Activated T-cell treated with anti-CD3 and anti-CD28 coated beads for 48 hours (primary cell): ENCODE data around the gene PSMF1.

Source experiments
- DNase-seq: peaks from one replicate; pipeline ENCODE4 v3.0.0-alpha.2; 2020; ENCODE audit warnings: low read depth

PSMF1 gene, protein sequence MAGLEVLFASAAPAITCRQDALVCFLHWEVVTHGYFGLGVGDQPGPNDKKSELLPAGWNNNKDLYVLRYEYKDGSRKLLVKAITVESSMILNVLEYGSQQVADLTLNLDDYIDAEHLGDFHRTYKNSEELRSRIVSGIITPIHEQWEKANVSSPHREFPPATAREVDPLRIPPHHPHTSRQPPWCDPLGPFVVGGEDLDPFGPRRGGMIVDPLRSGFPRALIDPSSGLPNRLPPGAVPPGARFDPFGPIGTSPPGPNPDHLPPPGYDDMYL

DNA sequence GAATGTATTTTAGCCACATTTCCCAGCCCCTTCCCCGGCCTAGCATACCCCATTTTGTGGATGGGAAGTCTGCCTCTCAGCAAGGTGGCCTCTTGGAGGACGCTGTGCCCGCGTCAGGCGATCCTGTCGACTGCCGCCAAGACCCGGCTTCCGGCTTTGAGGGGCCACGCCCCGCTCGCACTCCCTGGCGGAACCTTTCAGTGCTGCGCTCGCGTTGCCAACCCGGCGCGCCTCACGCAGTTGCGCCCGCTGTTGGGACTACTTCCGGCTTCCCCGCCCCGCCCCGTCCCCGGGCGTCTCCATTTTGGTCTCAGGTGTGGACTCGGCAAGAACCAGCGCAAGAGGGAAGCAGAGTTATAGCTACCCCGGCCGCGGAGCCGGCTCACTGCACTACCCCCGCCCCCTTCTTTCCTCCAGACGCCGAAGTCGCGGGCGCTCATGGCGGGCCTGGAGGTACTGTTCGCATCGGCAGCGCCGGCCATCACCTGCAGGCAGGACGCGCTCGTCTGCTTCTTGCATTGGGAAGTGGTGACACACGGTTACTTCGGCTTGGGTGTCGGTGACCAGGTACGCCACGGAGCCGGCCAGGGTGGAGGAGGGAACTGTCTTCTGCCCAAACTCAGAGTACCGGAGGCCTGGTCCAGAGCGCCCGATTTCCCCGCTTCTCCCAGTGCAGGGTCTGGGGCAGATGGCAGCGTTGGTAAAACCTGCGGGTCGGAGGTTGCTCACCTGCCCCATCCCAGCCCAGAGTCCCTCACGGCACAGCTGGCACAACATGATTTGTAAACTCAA is at the start of gene PSMF1:
PSMF1 (plus strand) TSS at position 267 of the 792 bp plus-strand sequence; CDS start at position 439, 172 bp downstream.
- DNase-seq: peak; percentile 96

DNA sequence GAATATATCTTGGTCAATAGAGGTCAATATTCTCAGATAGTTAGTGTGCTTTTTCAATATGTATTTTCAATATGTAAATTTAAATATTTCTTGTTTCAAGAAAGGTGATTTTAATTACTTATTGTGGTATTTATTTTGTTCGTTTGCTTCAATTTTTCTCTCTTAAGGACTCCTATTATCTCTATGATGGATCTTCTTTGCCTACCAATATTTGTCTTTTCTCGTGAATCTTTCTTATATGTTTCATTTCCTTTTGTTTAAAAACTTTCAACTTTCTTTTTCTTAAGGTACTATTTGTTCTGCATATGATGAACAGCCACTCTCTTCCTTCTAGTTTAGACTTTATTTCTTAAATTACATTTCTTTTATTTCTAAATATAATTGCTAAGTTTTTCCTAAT is 46.1 kb upstream of the PSMF1 start:
- no peak for DNase-seq

DNA sequence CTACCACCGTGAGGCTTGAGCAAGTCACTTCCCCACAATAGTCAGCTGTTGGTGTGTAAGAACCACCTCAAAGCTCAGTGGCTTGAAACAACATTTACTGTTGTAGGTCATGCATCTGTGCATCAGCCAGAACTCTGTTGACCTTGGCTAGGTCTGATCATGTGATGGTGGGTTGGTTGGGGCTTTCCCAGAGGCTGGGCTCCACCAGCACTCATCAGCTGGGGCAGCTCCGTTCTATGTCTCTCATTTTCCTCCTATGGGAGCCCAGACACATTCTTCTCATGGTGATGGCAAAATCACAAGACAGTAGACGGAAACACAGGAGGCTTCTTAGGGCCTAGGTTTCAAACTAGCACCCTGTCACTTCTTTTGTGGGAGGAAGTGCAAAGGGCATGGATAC is 42.8 kb upstream of the PSMF1 start:
- no peak for DNase-seq

DNA sequence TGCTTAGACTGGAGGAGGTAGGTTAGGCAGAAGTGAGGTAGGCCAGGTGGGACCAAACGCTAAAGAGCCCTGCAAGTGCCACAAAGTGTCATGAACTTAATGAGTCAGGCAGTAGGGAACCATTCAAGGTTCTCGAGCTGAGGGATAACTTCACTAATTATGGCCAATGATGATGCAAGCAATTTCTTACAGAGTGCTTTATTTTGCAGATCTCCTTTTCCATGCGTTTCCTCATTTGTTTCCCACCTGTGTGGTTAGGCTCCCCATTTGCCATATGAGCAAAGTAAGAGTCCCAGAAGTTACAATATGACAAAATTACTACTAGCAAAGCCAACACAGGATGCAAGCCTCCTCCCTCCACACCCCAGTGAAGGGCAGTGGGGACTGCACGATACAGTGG is 36.5 kb upstream of the PSMF1 start:
- no peak for DNase-seq

DNA sequence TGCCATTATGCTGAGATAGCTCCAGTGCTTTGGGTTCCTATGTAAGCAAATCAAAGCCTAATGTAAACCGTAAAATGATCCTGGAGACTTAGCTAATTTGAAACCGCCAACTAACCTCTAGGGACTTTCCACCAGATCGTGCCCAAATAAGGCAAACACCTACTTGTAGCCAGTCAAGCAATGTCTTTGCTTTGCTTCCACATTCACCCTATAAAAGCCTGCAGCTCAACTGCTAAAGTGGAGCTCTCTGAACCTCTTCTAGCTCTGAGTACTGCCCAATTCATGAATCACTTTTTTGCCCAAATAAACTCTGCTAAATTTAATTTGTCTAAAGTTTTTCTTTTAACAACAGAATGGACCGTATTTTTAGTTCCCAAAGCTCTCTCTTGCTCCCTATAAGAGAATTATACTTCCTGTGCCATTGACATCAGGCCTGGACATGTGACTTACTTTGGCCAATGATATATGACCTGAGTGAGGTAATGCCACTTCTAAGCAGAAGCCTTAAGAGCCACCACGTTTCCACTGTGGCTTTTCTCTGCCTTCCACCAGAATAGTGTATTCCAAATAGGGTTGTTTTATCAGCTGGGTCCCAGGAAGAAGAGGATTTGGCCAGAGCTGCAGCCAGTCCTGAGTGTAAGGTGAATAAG is 34.8 kb upstream of the PSMF1 start:
- DNase-seq: no peak

DNA sequence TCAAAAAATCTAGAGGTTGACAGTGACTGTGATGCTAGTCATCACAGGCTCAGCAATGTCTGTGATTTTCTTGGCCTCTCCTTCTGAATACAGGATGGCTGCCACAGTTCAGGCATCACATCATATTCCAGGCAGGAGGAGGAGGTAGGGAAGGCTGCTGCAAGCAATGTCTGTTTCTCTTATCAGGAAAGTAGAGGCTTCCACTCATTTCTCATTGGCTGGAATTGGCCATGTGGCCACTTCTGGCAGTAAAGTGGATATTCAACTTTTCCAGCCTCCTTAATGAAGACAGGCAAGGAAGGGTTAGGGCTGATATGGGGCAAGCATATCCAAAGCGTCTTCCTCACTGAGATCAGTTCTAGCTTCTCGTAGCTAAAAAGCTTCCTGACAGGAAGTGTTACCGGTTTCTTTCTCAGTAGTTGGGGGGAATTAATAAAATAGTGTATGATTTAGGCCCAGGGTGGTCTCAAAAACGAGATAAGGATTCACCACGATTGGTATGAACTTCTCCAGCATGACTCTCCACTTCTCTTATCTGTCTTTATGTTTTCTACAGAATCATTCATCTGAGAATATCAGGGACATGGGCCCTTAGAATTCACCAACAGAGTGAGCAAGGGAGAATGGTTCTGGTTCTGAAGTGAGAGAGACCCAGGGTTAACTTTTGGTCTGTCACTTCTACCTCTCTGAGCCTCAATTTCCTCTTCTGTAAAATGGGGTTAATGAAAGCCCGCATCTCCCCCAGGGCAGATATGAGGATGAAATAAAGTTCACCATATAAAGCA is 32.7 kb upstream of the PSMF1 start:
- no peak for DNase-seq

DNA sequence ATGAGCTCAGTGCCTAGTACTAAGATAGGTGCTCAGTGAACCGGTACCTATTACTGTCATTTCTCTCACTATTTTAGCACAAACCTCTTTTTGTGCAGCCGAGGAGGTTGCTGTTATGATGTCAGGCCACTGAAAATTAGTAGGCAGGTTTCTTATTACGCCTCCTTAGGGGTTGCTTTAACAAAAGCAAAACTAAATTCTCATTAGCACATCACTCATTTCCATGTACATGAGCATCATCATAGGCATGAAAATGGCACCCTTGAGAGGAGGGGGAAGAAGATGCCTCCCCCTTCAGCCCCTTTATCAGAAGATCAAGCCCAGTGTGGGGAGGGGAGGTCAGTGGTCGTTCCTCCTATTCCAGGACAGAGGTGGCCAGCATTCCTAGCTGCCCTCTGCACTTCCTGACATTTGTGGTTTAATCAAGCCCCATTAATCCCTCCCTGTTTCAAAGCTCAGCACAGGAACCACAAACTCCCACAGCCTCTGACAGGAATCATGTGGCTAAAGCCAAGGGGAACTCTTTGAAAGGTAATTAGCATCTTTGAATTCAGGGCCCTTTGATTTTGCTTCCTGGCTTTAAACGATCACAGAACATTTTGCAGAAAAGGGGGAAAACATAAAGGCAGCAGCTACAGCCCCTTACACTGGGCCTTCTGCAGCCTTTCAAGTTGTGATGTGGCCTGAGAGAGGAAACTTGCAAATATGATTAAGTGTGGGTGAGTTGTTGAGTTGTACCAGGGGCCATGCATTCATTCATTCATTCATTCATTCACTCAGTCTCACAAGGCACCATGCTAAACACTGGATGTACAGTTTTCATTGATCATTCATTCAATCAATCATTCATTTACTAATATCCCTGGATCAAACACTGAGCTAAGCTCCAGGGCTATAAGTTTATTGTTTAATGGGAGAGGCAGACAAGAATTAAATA is 31.9 kb upstream of the PSMF1 start:
- no peak for DNase-seq

DNA sequence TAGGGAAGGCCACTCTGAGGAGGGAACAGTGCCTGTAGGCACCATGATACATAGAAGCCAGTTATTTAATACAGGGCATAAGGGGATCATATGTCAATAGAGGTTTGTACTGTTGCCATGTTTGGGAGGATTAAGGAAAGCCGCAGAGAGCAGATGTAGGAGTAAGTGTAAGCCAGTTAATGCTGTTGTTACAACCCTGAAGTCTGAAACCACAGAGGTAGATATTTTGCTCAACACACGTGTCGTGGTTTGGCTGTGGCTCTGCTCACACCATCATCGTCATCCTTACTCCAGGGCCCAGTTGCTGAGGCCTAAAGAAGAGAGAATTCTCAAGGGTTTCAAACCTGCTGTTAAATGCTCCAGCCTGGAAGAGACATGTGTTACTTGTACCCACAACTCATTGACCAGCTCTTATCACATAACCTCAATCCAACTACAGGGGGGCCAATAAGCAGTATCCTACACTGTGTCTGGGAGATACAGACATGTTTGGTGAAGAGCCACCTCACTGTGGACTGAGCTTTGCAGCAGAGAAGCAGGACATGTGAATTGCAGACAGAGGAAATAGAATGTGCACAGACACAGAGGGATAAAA is 31.0 kb upstream of the PSMF1 start:
- peak; percentile 11 for DNase-seq

DNA sequence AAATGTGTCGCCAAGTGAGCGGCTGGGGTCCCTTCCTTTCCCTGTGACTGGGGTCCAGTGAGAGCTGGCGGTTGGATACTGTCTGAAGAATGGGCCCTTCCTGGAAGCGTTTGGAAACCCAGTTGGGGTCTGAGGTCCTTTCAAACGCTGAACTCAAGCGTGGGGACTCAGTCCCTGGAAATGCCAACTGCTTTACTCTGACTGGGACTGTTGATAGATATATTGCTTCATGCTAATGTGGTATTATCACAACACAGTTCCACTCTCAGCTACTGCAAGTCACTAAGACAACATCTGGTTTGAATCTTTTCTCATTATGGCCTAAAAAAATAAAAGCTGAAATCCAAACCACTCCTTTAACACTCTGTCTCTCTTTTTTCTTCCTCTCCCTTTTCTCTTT is 23.7 kb upstream of the PSMF1 start:
- DNase-seq: no peak

DNA sequence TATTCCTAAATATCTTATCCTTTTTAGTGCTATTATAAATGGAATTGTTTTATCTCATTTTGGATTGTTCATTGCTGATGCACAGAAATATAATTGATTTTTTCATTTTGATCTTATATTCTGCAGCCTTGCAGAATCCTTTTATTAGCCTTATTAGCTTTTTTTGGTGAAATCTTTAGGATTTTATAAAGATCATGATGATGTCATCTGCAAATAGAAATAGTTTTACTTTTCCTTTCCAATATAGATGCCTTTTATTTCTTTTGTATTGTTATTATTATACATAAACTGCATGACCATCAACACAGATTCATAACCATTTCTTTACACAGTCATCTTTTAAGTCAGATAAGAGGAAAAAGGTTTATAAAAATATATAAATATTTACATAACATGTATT is 16.9 kb upstream of the PSMF1 start:
- DNase-seq: no peak

DNA sequence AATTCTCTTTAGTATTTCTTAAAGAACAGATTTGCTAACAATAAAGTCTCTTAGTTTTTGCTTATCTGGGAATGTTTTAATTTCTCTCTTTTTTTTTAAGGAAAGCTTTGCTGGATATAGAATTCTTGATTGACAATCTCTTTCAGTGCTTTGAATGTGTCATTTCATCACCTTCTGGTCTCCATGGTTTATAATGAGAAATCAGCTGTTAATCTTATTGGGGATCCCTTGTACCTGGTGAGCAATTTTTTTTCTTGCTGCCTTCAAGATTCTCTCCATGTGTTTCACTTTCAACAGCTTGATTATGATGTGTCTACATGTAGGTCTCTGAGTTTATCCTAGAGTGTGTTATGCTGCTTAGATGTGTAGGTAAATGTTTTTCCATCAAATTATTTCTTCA is 16.4 kb upstream of the PSMF1 start:
- DNase-seq: no peak

DNA sequence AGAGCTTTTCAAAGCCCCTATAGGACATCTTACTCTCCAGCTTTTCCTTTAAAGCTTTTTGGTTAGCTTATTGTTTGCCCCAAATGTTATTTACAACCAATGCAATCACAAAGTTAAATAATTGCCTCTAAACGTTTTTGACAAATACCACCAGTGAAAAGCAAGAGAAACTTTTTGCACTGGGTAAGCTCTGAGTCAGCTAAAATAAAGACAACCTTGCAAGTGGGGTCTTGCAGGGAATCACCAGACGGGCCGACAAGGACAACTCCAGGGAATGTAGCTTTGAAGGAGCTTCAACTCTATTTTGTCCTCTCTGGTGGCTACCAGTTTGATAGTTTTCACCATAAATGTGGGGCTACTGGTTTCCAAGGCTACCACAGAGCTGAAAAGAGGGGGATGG is 14.7 kb upstream of the PSMF1 start:
- no peak for DNase-seq

DNA sequence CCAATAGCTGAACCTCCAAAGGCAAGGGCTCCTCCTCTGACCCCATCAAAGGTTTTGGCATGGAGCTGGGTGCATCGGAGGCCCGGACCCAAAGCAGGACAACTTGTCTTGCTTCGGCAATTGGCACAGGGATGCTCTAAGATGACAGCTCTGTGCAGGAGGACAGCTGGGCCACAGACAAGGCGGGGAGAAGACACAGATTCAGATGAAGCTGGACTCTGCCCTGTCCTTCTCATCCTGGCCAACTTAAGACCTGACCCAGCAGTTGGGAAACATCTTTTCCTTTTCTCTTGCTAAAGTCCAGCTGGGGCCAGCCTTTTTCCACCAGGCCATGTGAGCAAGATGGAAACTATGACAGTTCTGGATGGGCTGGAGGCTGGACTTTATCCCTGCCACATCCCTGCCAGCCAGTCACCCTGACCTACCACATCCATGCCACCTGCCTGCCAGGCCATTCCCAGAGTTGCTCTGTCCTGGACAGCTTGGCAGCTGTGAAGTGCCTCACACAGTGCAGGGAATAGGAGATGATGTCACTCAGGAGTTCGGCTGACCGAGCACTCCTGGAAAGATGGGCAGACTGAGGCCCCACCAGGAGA is 12.7 kb upstream of the PSMF1 start:
- DNase-seq: no peak

DNA sequence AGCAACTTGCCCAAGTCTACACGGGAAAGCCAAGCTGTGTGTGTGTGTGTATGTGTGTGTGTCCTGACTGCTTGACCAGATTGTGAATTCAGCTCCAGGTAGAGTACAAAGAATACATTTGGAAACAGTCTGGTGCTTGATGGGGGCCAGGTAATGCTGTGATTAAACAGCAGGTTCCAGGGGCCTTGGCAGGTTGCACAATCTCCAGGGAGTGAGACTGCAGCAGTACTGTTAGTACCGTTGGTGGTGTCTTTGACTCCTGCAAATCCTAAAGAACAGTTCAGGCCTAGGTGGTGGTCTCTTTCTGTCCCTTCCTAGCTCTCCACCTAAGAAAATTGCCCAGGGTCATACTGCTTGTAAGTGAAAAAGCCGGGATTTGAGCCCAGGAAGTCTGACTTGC is 11.2 kb upstream of the PSMF1 start:
- DNase-seq: no peak

DNA sequence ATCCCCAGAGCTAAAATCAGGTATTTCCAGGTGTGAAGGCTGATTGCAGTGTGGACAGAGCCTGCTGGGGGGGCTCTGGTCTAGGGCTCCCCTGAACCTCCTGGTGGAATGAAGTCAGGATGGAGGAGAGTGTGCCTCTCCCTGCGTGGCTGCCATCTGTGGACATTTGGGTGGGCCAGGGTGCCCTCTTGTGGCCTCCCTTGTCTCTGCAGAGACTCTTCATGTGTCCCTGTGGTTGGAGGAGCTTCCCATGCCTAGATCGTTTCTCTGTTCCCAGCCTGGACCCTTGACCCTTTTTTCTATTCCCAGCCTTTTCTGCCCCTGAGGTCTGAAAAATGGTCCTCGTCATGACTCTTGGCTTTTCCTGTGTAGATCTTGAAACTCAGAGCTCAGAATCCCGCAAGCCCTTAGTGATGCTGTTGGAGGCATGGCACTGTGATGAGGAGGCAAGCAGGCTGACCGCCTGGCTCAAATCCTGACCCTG is 9.9 kb upstream of the PSMF1 start:
- peak; percentile 50 for DNase-seq

DNA sequence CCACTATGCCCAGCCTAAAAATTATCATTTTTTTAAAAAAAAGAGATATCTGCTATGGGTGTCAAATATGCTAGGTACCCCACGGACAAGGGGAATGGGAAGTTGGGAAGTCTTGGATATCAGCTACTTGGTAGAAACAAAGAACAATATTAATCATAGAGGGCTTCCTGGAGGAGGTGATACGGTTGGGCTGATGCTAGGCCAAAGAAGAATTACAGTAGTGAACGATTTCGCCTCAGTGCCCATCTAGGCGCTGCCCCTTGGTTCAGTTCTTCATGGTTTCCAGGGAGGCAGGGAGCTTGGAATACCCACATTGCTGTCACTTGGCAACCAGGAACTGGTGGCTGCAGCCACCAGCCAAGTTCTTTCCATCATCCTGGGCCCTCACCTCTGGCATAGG is 5.5 kb upstream of the PSMF1 start:
- DNase-seq: no peak

DNA sequence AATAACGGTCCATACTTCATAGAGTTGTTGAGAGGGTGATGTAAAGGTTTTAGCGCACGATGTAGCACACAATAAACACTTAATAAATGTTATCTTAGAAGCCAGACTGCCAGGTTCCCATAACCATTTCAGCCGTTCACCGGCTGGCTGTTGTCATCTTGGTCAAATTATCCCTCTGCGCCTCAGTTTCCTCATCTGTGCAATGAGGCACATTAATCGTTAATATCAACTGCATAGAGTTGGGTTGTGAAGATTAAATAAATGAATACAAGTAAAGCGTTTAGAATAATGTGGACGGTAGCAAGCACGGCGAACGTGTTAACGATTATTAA is 432 bp upstream of the PSMF1 start:
- DNase-seq: no peak

DNA sequence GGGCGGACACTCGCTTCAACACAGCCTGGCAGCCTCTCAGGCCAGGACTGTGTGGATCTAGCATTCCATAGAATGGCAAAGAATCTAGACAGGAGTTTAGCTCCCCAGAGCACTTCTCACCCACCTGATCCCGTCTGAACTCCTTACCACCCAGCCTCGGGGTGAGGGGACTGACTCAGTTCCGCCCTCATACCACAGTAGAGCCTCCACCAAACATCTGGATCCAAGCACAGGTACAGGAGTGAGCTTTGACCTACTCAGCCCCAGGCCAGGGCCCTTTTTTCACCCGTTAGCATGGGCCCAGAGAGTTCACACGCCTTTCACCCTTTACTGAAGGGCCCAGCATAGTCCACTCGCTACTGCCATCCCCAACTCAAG is 715 bp downstream of the PSMF1 start:
- no peak for DNase-seq

DNA sequence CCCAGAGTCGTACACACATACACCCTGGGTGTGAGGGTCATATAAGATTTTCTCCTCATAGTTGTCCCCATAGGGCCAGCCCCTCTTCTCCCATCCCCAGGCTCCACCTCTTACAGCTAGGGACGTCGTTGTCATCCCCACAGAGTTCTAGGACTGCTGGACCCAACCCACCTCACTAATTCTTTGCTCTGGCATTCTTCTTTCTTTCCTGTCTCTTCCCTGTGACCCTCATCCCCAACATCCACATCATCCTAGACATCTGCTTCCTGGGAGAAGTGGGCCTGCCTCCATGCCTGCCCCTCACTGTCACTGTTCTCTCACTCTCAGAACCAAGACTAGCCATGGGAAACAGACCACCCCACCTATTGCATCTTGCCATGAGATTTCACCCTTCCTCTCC is 1.1 kb downstream of the PSMF1 start:
- DNase-seq: no peak

DNA sequence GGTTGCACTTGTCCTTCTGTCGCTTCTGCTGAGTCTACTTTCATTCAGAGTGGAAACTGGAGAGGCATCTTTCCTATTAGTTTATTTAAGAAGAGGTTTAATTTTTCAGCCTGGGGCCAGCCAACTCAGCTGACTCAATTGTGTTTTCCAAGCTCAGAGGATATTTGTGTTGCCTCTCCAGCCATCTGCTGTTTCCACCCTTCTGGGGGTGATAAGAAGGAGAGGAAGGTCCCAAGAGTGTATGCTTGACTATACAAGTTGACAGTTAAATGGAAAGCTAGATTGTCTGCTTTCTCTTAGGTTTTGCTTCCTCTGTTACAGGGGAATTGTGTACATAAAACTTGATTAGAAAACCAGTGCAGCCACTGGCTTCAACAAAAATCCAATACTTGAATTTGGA is 3.0 kb downstream of the PSMF1 start:
- no peak for DNase-seq
